Stomach (tissue), 4 donors: Measurements from ENCODE around the gene ERCC4.

Experiments
- EP300 ChIP-seq: sonication (generic); formaldehyde crosslinking; IDR thresholded peaks from one replicate; pipeline ENCODE4 v1.6.1; 2017; ENCODE audit warnings: antibody characterized with exemption
- POLR2A ChIP-seq, 4 donors: fragments of 450-650 bp; IDR thresholded peaks; one replicate each; pipeline ENCODE4 v1.6.1; 2016; ENCODE audit warnings: antibody characterized with exemption in 4 of 4, control low read depth in 2 of 4, mild to moderate bottlenecking in 1 of 4, moderate library complexity in 1 of 4
- POLR2AphosphoS5 ChIP-seq, 3 donors: sonication (generic); formaldehyde crosslinking; IDR thresholded peaks; one replicate each; pipeline ENCODE4 v1.6.1; 2016; ENCODE audit warnings: antibody characterized with exemption in 3 of 3
- TF ChIP-seq, protein P1 (sequence below), 7 experiments: fragments of 450-650 bp in 4 of 7; fragments of 200-600 bp in 3 of 7; sonication (generic) in 3 of 7; IDR thresholded peaks; one replicate each; pipeline ENCODE4 v1.5.1; 2016 to 2019; ENCODE audit warnings: antibody characterized with exemption in 7 of 7, control low read depth in 2 of 7, mild to moderate bottlenecking in 1 of 7

DNA sequence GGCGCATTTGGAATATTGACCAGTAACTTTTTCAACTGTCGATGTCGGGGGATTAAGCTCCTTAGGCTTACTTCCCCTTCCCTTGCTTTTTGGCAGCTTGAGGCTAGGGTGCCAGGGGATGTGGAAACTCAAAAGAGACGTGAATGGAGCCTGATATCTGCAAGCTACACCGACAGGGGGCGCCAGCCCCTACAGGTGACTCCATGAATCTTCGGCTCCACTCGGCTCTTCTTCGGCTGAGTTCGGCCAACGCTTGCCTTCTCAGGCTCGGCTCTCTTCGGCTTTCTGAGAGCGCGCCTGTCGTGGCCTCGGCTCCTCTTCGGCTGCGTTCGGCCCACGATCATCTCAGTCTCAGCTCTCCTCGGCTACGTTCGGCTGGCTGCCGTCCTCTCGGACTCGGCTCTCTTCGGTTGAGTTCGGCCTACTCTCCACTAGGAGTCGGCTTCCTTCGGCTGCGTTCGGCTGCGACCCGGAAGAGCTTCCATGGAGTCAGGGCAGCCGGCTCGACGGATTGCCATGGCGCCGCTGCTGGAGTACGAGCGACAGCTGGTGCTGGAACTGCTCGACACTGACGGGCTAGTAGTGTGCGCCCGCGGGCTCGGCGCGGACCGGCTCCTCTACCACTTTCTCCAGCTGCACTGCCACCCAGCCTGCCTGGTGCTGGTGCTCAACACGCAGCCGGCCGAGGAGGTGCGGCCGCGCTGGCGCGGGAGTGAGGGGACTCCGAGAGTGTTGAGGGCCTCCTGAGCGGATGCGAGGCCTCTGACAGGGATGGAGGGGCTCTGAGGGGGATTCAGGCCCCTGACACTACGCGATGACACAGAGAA lies at the start of gene ERCC4:
- TF ChIP-seq, protein P1, sequence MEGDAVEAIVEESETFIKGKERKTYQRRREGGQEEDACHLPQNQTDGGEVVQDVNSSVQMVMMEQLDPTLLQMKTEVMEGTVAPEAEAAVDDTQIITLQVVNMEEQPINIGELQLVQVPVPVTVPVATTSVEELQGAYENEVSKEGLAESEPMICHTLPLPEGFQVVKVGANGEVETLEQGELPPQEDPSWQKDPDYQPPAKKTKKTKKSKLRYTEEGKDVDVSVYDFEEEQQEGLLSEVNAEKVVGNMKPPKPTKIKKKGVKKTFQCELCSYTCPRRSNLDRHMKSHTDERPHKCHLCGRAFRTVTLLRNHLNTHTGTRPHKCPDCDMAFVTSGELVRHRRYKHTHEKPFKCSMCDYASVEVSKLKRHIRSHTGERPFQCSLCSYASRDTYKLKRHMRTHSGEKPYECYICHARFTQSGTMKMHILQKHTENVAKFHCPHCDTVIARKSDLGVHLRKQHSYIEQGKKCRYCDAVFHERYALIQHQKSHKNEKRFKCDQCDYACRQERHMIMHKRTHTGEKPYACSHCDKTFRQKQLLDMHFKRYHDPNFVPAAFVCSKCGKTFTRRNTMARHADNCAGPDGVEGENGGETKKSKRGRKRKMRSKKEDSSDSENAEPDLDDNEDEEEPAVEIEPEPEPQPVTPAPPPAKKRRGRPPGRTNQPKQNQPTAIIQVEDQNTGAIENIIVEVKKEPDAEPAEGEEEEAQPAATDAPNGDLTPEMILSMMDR (IDR thresholded peaks at IDR 0.05) = peak in 6 of 7 experiments; percentile 49 to 97 (median 86)
- TF ChIP-seq POLR2A (IDR thresholded peaks at IDR 0.05) = no peak
- no peak for TF ChIP-seq EP300
- TF ChIP-seq POLR2AphosphoS5 (IDR thresholded peaks at IDR 0.05) = peak; percentile 64 to 93 (median 86)
